ENCODE measurements around the gene SLC6A3.
A peak's percentile ranks its signal among the peaks of the same experiment; 100 is the strongest.

Gene SLC6A3

GRCh38 chr5:1467341-1468246, 22.4 kb upstream of the SLC6A3 start:
- H3K4me1 ChIP-seq, result no peaks in the 10 kb centered on the region
- H3K4me3 ChIP-seq (ENCODE audit: low read depth, low read length), result no peak overlapping the region
- TF ChIP-seq CTCF (IDR thresholded peaks at IDR 0.05; ENCODE audit: low read depth, low read length), result no peak
- peaks cover 40% of the 10 kb centered on the region for H3K36me3 ChIP-seq
- peak; percentile 10 for DNase-seq
- no peaks in the 10 kb centered on the region for H3K27me3 ChIP-seq
- no peaks in the 10 kb centered on the region for H3K9me3 ChIP-seq

- no peak overlapping the region for H3K4me3 ChIP-seq (ENCODE audit: low read depth, low read length)
- no peaks in the 10 kb centered on the region for H3K27me3 ChIP-seq
- H3K9me3 ChIP-seq, result no peaks in the 10 kb centered on the region
- TF ChIP-seq CTCF (IDR thresholded peaks at IDR 0.05; ENCODE audit: low read depth, low read length), result no peak
- peak; percentile 13 for DNase-seq
- no peaks in the 10 kb centered on the region for H3K4me1 ChIP-seq
- peaks cover 46% of the 10 kb centered on the region for H3K36me3 ChIP-seq
Observed at GRCh38 chr5:1466631-1467265, 21.5 kb upstream of the SLC6A3 start.

GRCh38 chr5:1465966-1466471, 20.8 kb upstream of the SLC6A3 start:
- H3K4me3 ChIP-seq (ENCODE audit: low read depth, low read length), result no peak overlapping the region
- H3K4me1 ChIP-seq, result no peaks in the 10 kb centered on the region
- H3K27me3 ChIP-seq, result no peaks in the 10 kb centered on the region
- peak; percentile 6 for DNase-seq
- peaks cover 52% of the 10 kb centered on the region for H3K36me3 ChIP-seq
- no peak for TF ChIP-seq CTCF (IDR thresholded peaks at IDR 0.05; ENCODE audit: low read depth, low read length)
- H3K9me3 ChIP-seq, result no peaks in the 10 kb centered on the region

- Histone ChIP-seq H3K4me1 (no peaks in the 10 kb centered on the region), H3K4me3 (ENCODE audit: low read depth, low read length) (no peak overlapping the region), H3K36me3 (peaks cover 60% of the 10 kb centered on the region), H3K27me3 (no peaks in the 10 kb centered on the region), H3K9me3 (no peaks in the 10 kb centered on the region)
- TF ChIP-seq CTCF (IDR thresholded peaks at IDR 0.05; ENCODE audit: low read depth, low read length), result no peak
- DNase-seq, result no peak
Observed at GRCh38 chr5:1465117-1465516, 19.9 kb upstream of the SLC6A3 start.

- H3K36me3 ChIP-seq, result peaks cover 64% of the 10 kb centered on the region
- H3K4me1 ChIP-seq, result no peaks in the 10 kb centered on the region
- H3K9me3 ChIP-seq, result no peaks in the 10 kb centered on the region
- TF ChIP-seq CTCF (IDR thresholded peaks at IDR 0.05; ENCODE audit: low read depth, low read length), result no peak
- DNase-seq, result no peak
- H3K27me3 ChIP-seq, result no peaks in the 10 kb centered on the region
- no peak overlapping the region for H3K4me3 ChIP-seq (ENCODE audit: low read depth, low read length)
Observed at GRCh38 chr5:1464511-1464910, 19.3 kb upstream of the SLC6A3 start.

- H3K9me3 ChIP-seq, result no peaks in the 10 kb centered on the region
- no peak for TF ChIP-seq CTCF (IDR thresholded peaks at IDR 0.05; ENCODE audit: low read depth, low read length)
- DNase-seq, result no peak
- H3K36me3 ChIP-seq, result peaks cover 64% of the 10 kb centered on the region
- H3K27me3 ChIP-seq, result no peaks in the 10 kb centered on the region
- no peaks in the 10 kb centered on the region for H3K4me1 ChIP-seq
- no peak overlapping the region for H3K4me3 ChIP-seq (ENCODE audit: low read depth, low read length)
Observed at GRCh38 chr5:1464096-1464446, 18.8 kb upstream of the SLC6A3 start.

Data from BE2C (cell line).